Measurements from ENCODE around the gene RBBP6.
A peak's percentile ranks its signal among the peaks of the same experiment; 100 is the strongest.
"Not testable (repeated sequence)": the region's sequence is repeated elsewhere in the genome, so short reads cannot be mapped to it uniquely, and the experiment has no call there.

RBBP6 gene, protein sequence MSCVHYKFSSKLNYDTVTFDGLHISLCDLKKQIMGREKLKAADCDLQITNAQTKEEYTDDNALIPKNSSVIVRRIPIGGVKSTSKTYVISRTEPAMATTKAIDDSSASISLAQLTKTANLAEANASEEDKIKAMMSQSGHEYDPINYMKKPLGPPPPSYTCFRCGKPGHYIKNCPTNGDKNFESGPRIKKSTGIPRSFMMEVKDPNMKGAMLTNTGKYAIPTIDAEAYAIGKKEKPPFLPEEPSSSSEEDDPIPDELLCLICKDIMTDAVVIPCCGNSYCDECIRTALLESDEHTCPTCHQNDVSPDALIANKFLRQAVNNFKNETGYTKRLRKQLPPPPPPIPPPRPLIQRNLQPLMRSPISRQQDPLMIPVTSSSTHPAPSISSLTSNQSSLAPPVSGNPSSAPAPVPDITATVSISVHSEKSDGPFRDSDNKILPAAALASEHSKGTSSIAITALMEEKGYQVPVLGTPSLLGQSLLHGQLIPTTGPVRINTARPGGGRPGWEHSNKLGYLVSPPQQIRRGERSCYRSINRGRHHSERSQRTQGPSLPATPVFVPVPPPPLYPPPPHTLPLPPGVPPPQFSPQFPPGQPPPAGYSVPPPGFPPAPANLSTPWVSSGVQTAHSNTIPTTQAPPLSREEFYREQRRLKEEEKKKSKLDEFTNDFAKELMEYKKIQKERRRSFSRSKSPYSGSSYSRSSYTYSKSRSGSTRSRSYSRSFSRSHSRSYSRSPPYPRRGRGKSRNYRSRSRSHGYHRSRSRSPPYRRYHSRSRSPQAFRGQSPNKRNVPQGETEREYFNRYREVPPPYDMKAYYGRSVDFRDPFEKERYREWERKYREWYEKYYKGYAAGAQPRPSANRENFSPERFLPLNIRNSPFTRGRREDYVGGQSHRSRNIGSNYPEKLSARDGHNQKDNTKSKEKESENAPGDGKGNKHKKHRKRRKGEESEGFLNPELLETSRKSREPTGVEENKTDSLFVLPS (N-terminal part only)

DNA sequence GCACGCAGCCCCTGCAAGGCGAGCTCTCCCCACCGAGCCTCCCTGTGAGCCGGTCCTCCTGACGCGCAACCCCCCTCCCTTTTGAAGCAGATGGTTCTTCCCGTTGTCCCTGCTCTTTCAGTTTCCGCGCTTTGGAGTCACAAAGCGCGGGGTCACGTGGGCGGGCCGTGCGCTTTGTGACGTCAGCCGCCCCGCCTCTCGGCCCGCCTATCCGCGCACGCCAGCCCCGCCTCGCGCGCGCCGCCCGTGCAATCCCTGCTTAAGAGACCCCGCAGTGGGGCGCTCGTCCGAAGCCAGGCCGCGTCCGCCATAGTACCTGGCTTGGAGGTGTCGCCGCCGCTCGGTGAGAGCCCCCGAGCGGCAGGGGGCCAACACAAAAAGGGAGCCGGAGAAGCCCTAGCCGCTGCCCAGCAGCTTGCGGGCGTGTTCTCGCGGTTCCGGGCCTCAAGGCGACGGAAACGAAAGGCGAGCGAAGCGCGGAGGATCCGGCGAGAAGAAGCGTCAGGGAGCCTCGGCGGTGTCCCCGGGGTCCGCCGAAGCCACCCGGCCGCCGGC, at the start of gene RBBP6:
Gene RBBP6 (plus strand): TSS at position 272 of the 555 bp plus-strand sequence. CDS start 1,061 bp downstream, outside the sequence.
- DNase-seq = peak; percentile 91

DNA sequence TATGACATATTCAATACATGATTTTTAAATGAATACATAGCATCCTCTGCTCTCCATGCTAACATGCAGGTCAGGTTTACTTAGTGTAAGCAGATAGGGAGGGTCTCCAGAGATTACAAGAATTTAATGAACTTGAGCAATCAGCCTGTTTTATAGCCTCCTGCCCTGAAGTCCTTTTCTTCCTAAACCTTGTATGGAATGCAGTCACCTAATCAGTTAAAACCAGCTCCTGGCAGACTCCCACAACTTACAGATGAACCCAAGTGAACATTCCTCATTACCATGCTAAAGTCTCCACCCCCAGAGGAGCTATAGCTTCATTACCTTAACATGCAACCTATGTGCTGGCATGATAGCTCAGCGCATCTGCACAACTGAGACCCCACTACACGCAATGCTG, 48.5 kb upstream of the RBBP6 start:
- DNase-seq = no peak

DNA sequence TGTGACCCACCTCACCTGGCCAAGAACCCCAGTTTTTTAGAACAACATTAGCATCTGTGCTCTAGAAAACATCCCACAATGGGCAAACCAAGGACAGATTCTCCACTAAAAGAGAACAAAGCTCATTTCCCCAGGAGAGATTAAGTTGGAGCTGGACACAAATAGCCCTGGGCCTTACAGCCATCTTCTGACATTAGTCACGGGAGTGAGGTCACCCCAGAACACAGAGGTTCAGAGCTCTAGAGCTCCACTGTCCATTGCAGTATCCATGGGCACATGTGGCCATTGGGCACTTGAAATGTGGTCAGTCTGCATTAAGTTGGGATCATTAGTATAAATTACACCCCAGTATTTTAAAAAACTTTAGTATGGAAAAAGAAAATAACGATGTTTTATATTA, 47.6 kb upstream of the RBBP6 start:
- no peak for DNase-seq

DNA sequence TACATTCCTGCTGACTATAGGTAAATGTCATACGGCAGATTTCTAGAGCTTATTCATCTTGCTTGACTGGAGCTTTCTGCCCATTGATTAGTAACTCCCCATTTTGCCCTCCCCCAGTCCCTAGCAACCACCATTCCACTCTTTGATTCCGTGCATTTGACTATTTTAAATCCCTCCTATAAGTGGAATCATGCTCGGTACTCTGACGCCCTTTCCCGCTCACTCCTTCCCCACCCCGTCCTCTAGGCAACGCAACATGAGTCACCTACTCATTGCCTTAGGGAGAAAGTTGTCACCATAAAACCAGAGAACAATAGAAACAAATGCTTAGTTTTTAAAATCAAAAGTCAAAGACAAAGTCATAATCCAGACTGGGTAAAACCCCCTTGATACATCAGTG, 45.5 kb upstream of the RBBP6 start:
- no peak for DNase-seq

DNA sequence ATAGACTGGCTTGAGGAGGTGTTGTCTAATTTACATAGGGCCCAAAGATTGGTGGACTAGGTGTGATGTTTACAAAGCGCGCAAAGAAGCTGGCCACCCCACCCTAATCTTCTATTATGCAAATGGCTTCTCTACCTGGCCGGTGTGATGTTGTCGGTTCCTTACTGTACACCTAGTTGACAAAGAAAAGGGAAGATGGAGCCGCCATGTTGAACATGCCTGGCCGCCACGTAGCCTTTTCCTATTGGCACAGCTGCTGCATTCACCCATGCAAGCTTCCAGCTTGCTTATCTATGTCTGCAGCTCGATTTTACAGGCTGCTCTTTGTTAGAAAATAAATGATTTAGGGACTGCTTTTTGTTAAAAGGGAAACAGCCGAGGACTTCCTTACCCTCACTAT, 44.2 kb upstream of the RBBP6 start:
- not testable (repeated sequence) for DNase-seq

DNA sequence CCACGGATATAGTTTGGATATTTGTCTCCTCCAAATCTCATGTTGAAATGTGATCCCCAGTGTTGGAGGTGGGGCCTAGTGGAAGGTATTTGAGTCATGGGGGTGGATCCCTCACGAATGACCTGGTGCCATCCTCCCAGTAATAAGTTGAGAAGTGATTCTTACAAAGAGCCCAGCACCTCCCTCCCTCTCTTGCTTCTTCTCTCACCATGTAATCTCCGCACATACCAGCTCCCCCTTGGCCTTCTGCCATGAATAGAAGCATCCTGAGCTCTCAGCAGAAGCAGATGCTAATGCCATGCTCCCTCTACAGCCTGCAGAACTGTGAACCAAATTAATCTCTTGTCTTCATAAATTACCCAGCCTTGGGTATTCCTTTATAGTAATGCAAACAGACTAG, 41.9 kb upstream of the RBBP6 start:
- no peak for DNase-seq

DNA sequence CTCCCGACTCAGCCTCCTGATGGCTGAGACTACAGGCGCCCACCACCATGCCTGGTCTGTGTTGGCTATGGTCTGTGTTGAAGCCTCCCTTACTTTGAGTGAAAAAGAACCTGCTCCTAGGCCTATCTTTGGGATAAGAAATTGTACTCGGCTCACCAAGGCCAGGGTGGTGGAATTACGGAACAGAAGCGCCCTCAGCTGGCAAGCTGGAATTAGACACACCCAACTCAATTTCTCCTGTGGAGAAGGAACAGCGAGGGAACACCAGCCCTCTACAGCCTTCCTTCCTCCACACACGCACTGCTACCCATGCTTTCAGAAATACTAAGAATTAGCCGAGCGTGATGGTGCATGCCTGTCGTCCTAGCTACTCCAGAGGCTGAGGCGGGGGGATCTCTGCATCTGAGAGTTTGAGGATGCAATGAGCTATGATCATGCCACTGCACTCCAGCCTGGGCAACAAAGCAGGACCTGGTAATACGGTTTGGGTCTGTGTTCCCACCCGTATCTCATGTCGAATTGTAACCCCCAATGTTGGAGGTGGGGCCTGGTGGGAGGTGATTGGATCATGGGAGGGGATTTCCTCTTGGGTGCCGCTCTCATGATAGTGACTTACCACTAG, 40.1 kb upstream of the RBBP6 start:
- no peak for DNase-seq

DNA sequence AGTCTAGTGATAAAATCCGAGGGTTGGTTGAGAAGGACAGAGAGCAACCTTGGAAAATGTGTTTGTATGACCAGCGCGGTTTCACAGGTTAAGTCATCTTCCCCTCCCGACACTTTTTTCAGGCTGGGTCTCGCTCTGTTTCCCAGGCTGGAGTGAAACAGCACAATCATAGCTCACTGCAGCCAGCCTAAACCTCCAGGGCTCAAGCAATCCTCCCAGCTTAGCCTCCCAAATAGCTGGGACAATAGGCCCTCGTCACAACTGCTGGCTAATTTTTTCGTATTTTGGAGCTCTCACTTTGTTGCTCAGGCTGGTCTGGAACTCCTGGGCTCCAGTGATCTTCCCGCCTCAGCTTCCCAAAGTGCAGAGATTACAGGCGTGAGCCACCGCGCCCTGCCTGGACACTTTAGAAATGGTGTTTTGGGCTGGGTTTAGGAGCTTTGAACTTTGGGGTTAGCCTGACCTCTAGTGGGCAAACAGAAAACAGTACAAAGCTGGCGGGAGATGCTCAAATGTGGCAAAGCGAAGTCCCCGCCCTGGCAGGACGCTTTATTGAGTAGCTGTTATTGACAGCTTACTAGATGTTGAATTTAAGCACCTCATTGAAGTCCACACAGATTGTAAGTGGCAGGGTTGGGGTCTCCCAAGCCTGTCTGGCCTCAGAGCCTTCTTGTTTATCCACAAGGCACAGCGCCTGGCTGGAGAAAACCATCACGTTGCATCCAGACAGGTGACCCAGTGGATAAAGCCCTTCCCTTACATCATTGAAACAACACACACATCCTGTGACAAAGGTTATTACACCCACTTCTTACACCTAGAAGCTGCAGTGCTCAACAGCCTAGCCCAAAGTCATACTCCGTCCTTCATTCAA, 34.7 kb upstream of the RBBP6 start:
- DNase-seq = peak; percentile 50

DNA sequence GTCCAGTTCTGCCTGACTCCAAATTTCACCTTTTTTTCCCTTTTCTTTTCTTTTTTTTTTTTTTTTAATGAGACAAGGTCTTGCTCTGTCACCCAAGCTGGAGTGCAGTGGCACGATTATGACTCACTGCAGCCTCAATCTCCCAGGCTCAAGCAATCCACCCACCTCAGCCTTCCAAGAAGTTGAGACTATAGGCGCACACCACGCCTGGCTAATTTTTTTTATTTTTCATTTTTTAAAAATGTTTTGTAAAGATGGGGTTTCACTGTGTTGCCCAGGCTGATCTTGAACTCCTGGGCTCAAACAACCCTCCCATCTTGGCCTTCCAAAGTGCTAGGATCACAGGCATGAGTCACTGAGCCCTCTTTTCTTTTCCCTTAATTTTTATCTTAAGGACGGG, 33.4 kb upstream of the RBBP6 start:
- no peak for DNase-seq

DNA sequence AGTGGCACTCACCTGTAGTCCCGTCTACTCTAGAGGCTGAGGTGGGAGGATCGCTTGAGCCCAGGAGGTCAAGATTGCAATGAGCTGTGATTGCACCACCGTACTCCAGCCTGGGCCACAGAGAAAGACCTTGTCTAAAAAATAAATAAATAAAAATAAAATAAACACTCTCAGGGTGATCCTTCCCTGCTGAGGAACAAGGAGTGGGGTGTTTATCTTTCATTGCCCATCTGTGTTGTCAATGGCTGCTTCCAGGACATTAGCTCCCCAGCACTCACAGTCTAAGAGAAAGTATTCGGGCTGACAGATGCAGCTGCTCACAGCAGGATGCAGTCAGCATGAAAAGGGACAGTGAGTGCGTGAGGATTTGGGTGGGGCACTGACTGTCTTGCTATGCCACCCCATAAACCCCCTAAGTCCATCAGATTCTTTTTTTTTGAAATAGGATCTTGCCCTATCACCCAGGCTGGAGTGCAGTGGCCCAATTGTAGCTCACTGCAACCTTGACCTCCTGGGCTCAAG, 31.3 kb upstream of the RBBP6 start:
- DNase-seq = no peak

DNA sequence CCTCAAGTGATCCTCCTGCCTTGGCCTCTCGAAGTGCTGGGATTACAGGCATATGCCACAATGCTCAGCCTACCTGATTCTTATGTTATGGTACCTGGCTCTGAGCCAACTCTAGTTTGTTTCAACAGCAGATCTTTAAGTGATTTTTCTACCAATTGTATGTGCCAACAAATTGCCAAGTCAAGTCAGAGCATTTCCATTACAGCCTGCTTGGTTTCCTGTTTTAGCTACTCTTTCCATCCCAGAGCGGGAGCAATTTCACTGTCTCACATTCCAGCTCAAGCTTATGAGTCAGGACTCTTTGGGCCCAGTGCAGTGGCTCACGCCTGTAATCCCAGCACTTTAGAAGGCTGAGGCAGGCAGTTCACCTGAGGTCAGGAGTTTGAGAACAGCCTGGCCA, 30.8 kb upstream of the RBBP6 start:
- DNase-seq = peak; percentile 7

DNA sequence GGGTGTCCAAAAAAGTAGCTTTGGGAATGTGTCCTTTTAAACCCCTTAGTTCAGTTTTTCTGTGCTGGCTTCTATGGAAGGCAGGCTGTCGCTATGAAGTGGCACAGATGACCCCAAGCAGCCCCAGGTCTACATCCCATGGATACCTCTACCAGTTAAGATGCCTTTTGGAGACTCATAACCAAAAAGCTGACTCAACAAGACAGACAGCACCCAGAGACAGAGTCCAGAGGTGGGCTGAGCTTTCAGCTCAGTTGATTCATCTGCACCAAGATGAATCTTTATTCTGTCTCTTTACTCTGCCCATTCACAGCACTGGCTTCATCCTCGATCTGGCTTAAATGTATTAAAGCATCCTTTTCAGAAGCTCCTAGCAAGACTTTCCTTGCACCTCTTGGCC, 29.8 kb upstream of the RBBP6 start:
- DNase-seq = no peak

DNA sequence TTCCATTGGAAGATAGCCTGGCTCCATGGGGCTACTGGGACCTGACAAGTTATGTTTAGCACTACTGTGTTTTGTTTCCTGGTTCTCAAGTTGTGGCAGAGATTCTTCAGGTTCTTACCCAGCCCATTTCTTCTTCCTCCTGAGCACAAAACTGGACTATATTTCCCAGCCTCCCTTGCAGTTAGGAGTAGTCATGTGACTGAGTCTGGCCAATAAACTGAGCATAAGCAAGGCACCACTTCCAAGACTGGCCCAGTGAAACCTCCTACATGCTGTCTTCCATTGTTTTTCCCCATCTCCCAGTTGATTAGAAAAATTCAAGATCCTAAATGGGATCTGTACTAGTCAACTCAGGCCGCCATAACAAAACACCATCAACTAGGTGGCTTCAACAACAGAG, 28.2 kb upstream of the RBBP6 start:
- DNase-seq = no peak

DNA sequence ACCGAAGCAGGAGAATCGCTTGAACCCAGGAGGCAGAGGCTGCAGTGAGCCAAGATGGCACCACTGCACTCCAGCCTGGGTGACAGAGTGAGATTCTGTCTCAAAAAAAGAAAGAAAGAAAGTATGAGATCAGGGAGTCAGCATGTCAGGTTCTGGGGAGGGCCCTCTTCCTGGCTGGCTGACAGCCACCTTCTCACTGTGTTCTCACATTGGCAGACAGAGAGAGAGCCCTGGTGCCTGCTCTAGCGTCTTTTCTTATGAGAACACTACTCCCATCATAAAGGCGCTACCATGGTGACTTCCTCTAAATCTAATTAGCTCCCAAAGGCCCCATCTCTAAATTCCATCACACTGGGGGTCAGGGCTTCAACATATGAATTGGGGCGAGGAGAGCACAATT, 27.6 kb upstream of the RBBP6 start:
- DNase-seq = no peak

DNA sequence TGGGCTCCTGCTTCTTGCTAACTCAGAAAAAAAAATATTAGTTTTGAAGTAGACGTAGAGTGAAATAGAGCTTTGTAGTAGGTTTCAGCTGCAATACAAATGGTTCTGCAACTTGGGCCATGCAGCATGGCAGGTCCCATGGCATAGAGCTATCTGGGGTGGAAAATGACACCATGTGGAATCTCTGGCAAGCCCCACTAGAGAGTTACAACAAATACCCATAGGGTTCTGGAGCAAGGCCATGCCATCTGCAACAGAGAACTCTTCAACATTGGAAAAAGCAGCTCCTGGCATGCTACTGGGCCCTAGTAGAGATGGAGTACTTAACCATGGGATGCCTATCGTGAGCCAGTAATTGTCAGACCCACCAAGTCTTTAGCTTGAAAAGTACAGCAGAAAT, 25.3 kb upstream of the RBBP6 start:
- DNase-seq = no peak

DNA sequence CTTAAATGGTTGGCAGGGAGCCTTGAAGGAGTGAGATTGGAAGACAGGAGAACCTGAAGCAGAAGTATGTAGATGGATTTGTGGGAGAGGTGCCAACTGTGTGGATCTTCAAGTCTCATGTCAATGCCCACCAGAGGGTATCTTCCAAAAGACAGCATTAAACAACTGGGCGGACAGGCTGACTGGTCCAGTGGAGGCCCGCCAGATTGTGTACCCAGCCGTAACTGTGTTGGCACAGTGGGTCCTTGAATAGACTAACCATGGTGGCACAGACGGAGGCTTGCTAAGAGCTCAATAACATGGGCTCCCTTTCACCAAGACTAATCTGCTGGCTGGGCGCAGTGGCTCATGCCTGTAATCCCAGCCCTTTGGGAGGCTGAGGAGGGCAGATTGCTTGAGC, 24.2 kb upstream of the RBBP6 start:
- DNase-seq = no peak

DNA sequence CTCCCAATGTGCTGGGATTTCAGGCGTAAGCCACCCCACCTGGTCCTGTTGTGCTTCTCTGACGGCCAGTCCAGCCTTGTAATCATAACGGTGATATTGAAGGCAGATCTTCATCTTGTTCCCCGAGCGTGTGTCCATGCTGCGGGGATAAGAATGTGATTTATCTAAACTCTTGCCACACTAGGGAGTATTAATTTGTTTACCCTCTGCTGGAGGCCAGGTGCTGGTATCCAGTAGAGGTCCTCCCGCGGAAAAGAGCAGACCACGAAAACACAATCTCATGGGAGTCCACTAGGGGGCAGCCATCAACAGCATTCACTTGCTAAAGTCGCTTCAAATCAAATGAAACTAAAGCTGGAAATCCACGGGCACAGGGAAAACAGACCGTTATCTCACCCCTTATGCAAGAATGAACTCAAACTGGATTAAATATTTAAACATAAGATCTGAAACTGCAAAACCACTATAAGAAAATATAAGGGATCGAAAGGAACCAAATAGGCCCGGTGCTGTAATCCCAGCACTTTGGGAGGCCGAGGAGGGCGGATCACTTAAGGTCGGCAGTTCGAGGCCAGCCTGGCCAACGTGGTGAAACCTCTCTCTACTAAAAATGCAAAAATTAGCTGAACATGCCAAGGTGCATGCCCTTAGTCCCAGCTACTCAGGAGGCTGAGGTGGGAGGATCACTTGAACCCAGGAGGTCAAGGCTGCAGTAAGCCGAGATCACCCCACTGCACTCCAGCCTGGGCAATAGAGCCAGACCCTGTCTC, 22.3 kb upstream of the RBBP6 start:
- DNase-seq = peak; percentile 74

DNA sequence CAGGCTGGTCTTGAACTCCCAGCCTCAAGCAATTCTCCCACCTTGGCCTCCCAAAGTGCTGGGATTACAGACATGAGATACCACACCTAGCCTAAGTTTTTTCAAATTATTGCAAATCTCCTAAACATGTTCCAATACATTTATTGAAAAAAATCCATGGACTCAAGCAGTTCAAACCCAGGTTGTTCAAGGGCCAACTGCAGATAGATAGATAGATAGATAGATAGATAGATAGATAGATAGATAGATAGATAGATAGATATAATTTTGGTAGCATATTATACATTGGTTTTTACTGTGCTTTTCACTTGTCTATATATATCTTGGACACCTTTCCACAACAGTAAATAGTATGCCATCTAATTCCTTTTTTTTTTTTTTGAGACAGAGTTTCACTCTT, 20.9 kb upstream of the RBBP6 start:
- DNase-seq = no peak

DNA sequence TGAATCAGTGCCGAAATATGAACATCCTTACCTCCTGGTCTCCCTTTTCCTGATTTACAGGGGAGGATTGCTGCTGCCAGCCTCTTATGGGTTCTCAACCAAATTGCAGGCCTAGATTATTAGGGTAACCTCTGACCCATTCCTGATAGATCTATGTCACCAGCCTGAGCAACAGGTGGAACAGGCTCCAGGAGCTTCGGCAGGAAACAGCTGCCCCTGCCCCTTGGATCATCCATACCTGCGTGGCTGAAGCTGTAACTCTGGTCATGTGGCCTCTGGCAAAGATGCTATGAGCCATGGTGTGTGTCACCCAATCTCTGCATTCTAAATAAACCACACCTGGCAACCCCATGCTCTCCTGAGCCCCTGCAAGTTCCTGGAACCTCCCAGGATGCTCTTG, 18.4 kb upstream of the RBBP6 start:
- no peak for DNase-seq

DNA sequence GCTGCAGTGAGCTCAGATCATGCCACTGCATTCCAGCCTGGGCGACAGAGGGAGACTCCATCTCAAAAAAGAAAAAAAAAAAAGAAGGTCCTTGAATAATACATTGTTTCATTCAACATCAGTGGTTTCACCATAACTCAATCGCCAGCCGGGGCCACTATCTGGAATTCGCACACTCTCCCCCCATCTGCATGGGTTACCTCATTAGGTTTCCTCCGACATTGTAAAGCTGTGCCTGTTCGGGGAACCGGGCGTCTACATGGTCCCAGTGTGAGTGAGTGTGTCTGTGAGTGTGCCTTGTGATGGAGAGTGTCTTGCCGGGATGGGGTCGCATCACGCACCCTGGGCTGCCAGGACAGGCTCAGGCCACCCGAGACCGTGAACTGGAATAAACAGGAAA, 16.6 kb upstream of the RBBP6 start:
- no peak for DNase-seq

DNA sequence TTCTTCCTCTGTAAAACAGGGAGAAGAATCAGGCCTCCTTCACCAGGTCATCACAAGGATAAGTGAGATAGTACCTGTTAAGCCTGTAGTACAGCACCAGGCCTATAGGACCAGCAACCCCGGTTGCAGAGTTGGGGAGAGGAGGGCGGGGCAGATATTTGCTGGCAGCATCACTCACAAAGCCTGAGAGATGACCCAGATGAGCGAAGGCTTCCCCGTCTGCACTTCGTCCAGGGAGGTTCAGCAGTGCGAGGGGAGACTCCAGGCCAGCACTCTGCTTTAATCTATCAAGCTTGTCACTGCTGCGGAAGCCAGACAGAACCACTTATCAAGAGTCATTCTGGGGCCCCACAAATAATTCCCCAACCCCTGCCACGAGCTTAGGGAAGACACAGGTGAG, 15.8 kb upstream of the RBBP6 start:
- DNase-seq = no peak

Measured in NCI-H1105 treated with DMSO at 0.1 percent for 48 hours (cell line).